OCI-LY7 (cell line): ENCODE data around the gene PDS5A. TPM values are rescaled to one million over a fixed set of nuclear protein-coding genes. Genes with fewer than 3 reads are reported as not detected.

Experiments used
- BruUV-seq: library from RNA; stranded (reverse); fragments of 400-500 nt; replicated peaks from 2 replicates; lab custom pipeline; 2021; lab: Mats Ljungman, UMichigan
- CTCF ChIA-PET: fragments of 300-600 bp; sonication (Branson Sonifier 250); formaldehyde crosslinking; loops from one replicate; lab custom pipeline; 2022; ENCODE audit warnings: antibody characterized with exemption; ENCODE audit not compliant: unreplicated experiment; lab: Charles Lee
- POLR2A ChIA-PET: fragments of 300-600 bp; sonication (Branson Sonifier 250); formaldehyde crosslinking; loops from one replicate; lab custom pipeline; 2022; ENCODE audit warnings: antibody characterized with exemption; lab: Charles Lee
- DNase-seq: peaks from one replicate; pipeline ENCODE4 v3.0.0-alpha.2; 2015; ENCODE audit warnings: low spot score
- H2AFZ ChIP-seq: fragments of 200-600 bp; sonication (generic), shearing (Covaris generic); 2 replicates; pipeline ENCODE4 v1.6.1; 2014; ENCODE audit warnings: mild to moderate bottlenecking, antibody characterized with exemption, low read length, moderate library complexity
- H3K27ac ChIP-seq: fragments of 200-600 bp; sonication (generic); 2 replicates; pipeline ENCODE4 v1.5.1; 2014; ENCODE audit warnings: mixed run types, low read depth, mild to moderate bottlenecking, moderate library complexity, low read length, inconsistent platforms; ENCODE audit not compliant: poor library complexity, severe bottlenecking
- H3K36me3 ChIP-seq: fragments of 200-600 bp; sonication (generic); 2 replicates; pipeline ENCODE4 v1.6.1; 2014; ENCODE audit warnings: mild to moderate bottlenecking, antibody characterized with exemption, low read length, moderate library complexity, mixed read lengths; ENCODE audit not compliant: insufficient read depth
- H3K4me1 ChIP-seq: fragments of 200-600 bp; sonication (generic); 2 replicates; pipeline ENCODE4 v1.5.1; 2014; ENCODE audit warnings: mild to moderate bottlenecking, low read length; ENCODE audit not compliant: insufficient read depth, poor library complexity, severe bottlenecking
- H3K4me2 ChIP-seq: fragments of 200-600 bp; sonication (generic); 2 replicates; pipeline ENCODE4 v1.6.1; 2014; ENCODE audit warnings: mild to moderate bottlenecking, low read length
- H3K4me3 ChIP-seq: fragments of 200-600 bp; sonication (generic); 2 replicates; pipeline ENCODE4 v1.5.1; 2014; ENCODE audit warnings: mild to moderate bottlenecking, low read depth, low read length; ENCODE audit not compliant: poor library complexity, severe bottlenecking
- H3K79me2 ChIP-seq: fragments of 200-600 bp; sonication (generic); 2 replicates; pipeline ENCODE4 v1.6.1; 2016; ENCODE audit warnings: low read depth, mild to moderate bottlenecking, low read length, moderate library complexity, mixed read lengths; ENCODE audit not compliant: insufficient read depth
- H3K9me2 ChIP-seq: fragments of 200-600 bp; sonication (generic); 2 replicates; pipeline ENCODE4 v1.6.1; 2016; ENCODE audit warnings: mild to moderate bottlenecking, low read length, mixed read lengths; ENCODE audit not compliant: insufficient read depth
- H3K9me3 ChIP-seq: fragments of 200-600 bp; sonication (generic); 2 replicates; pipeline ENCODE4 v1.6.1; 2014; ENCODE audit warnings: mild to moderate bottlenecking, mixed run types, low read length, mixed read lengths
- H4K20me1 ChIP-seq: fragments of 200-600 bp; sonication (generic); 2 replicates; pipeline ENCODE4 v1.6.1; 2014; ENCODE audit warnings: mild to moderate bottlenecking, antibody characterized with exemption, low read length, moderate library complexity, mixed read lengths; ENCODE audit not compliant: insufficient read depth
- CTCF ChIP-seq: fragments of 200-600 bp; sonication (generic); conservative IDR thresholded peaks from 2 replicates; pipeline ENCODE4 v1.5.1; 2014; ENCODE audit warnings: mild to moderate bottlenecking, antibody characterized with exemption, low read length, moderate library complexity, mixed read lengths
- EZH2phosphoT487 ChIP-seq: fragments of 200-600 bp; sonication (generic); IDR thresholded peaks from 2 replicates; pipeline ENCODE4 v1.6.1; 2018; ENCODE audit warnings: low read depth, borderline replicate concordance, mild to moderate bottlenecking, mixed run types, antibody characterized with exemption, low read length, moderate library complexity, mixed read lengths
- intact Hi-C: fragments of 100-400 bp; cut with micrococcal nuclease; formaldehyde crosslinking; loops from one replicate; pipeline ENCODE4 v1.10.0; 2022; ENCODE audit not compliant: unreplicated experiment
- total RNA-seq, 2 experiments: library from RNA; depleted of rRNA in 1 of 2; stranded (reverse); fragments of >200 nt in 1 of 2; shearing (Covaris generic) in 1 of 2; gene quantifications; 2 replicates each; pipeline ENCODE4 v1.2.3, GENCODE V29; 2014 to 2022

PDS5A gene
- total RNA-seq, 2 experiments from 2014 or later, result 69.5 to 114 TPM

DNA sequence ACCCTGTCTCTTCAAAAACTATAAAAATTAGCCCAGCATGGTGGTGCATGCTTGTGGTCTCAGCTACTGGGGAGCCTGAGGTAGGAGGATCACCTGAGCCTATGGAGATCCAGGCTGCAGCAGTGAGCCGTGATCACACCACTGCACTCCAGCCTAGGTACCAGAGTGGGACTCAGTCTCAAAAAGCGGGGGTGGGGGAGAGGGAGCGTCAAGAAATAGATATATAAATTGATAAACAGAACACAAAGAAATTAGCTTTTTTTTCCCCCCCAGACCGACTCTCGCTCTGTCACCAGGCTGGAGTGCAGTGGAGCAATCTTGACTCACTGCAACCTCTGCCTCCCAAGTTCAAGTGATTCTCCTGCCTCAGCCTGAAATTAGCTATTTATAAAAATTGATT, 14.1 kb downstream of the PDS5A start:
- Histone ChIP-seq H2AFZ (no peak overlapping the region), H3K4me3 (no peak overlapping the region), H3K4me2 (peak overlapping the region; percentile 66), H3K9me2 (no peaks in the 10 kb centered on the region), H4K20me1 (peaks cover 5% of the 10 kb centered on the region; the same call in 1 of the 2 replicates), H3K4me1 (peaks cover 49% of the 10 kb centered on the region), H3K36me3 (peaks cover 83% of the 10 kb centered on the region), H3K79me2 (peaks cover 100% of the 10 kb centered on the region), H3K27ac (peak overlapping the region; percentile 80), H3K9me3 (peaks cover 17% of the 10 kb centered on the region)
- ChIA-PET CTCF (no interaction called here), POLR2A (interaction anchor here (0.9 to 1.6 kb wide), 3 partner anchors 10 to 93 kb away, joined by 3 to 9 read pairs (median 3); partner anchors contain the start of gene N4BP2)
- no TSS peak for BruUV-seq
- DNase-seq, result no peak
- TF ChIP-seq EZH2phosphoT487 (no peak), CTCF (no peak)
- intact Hi-C loops, result loop anchor here (5.0 kb wide), 1 partner anchor 266 kb away; the partner anchor contains the start of gene UBE2K

DNA sequence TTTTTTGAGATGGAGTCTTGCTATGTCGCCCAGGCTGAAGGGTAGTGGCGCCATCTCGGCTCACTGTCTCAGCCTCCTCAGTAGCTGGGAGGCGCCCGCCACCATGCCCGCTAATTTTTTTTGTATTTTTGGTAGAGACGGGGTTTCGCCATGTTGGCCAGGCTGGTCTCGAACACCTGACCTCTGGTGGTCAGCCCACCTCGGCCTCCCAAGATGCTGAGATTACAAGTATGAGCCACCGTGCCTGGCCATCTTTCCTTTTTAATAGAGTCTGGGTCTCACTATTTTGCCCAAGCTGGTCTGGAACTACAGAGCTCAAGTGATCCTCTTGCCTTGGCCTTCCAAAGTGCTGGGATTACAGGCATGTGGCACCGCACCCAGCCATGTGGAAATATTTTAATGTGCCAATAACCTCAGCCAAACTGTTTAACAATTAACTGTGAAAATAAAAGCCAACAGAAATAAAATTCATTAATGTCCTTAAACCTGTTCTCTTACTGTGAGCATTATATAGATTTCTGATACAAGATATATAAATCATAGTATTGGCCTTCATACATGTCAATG, 16.3 kb downstream of the PDS5A start:
- Histone ChIP-seq H3K79me2 (peaks cover 100% of the 10 kb centered on the region), H4K20me1 (peaks cover 5% of the 10 kb centered on the region; the same call in 1 of the 2 replicates), H2AFZ (no peak overlapping the region), H3K9me2 (no peaks in the 10 kb centered on the region), H3K4me1 (peaks cover 49% of the 10 kb centered on the region), H3K4me3 (peak overlapping the region; percentile 42), H3K27ac (peak overlapping the region; percentile 80), H3K36me3 (peaks cover 85% of the 10 kb centered on the region), H3K4me2 (peak overlapping the region; percentile 66), H3K9me3 (peaks cover 17% of the 10 kb centered on the region)
- ChIA-PET CTCF (no interaction called here), POLR2A (interaction anchor here (0.5 to 1.3 kb wide), 8 partner anchors 12 to 774 kb away, joined by 3 to 6 read pairs (median 4); no protein-coding TSS in a partner anchor)
- DNase-seq, result no peak
- no peak for TF ChIP-seq CTCF
- TF ChIP-seq EZH2phosphoT487, result no peak
- intact Hi-C loops, result loop anchor here (5.0 kb wide), 1 partner anchor 264 kb away; the partner anchor contains the start of gene UBE2K
- BruUV-seq, result no TSS peak

- Histone ChIP-seq H4K20me1 (peaks cover 5% of the 10 kb centered on the region; the same call in 1 of the 2 replicates), H3K79me2 (peaks cover 100% of the 10 kb centered on the region), H3K4me2 (no peak overlapping the region), H3K9me2 (no peaks in the 10 kb centered on the region), H2AFZ (no peak overlapping the region), H3K4me3 (no peak overlapping the region), H3K9me3 (no peaks in the 10 kb centered on the region), H3K27ac (no peak overlapping the region), H3K36me3 (peaks cover 50% of the 10 kb centered on the region), H3K4me1 (peaks cover 20% of the 10 kb centered on the region)
- TF ChIP-seq CTCF, result no peak
- no peak for TF ChIP-seq EZH2phosphoT487
- ChIA-PET CTCF (no interaction called here), POLR2A (no interaction called here)
- no TSS peak for BruUV-seq
- DNase-seq, result no peak
- intact Hi-C loops, result no loop called here
Observed at GRCh38 chr4:39950861-39951481, 26.7 kb downstream of the PDS5A start.
